Endothelial cell of umbilical vein (primary cell): ENCODE data around the gene TIMM17A. TPM values are rescaled to one million over a fixed set of nuclear protein-coding genes. Genes with fewer than 3 reads are reported as not detected.

Source experiments
- BruUV-seq: library from RNA; stranded (reverse); fragments of 400-500 nt; replicated peaks from 2 replicates; lab custom pipeline; 2021; lab: Mats Ljungman, UMichigan
- CTCF ChIA-PET: fragments of 300-600, 350-600 bp; sonication (Branson Sonifier 250); formaldehyde crosslinking; loops from one replicate; lab custom pipeline; 2021; ENCODE audit warnings: antibody characterized with exemption, inconsistent platforms; lab: Charles Lee
- POLR2A ChIA-PET: fragments of 300-600, 350-600 bp; sonication (Branson Sonifier 250); formaldehyde crosslinking; loops from one replicate; lab custom pipeline; 2021; ENCODE audit warnings: antibody characterized with exemption, inconsistent platforms; lab: Charles Lee
- DNase-seq: peaks from one replicate; pipeline ENCODE4 v3.0.0-alpha.2; 2011; ENCODE audit warnings: low read depth, low spot score
- FAIRE-seq: peaks from 2 replicates; lab custom pipeline; 2011; peaks lifted over from hg19 to GRCh38; lab: Jason Lieb, UNC
- H2AFZ ChIP-seq: 2 replicates; pipeline ENCODE4 v1.6.0; 2012; ENCODE audit warnings: low read depth, low read length, control low read depth, inconsistent platforms
- H3K27ac ChIP-seq: 2 replicates; pipeline ENCODE4 v1.5.1; 2011; ENCODE audit warnings: low read depth, mild to moderate bottlenecking, control low read depth, low read length, moderate library complexity; ENCODE audit not compliant: insufficient read depth
- H3K27me3 ChIP-seq, 2 experiments: 2 replicates each; pipeline versions ENCODE4 v1.6.0 to v1.6.1; 2011; ENCODE audit warnings: low read length in 2 of 2, mixed read lengths in 1 of 2; ENCODE audit not compliant: control insufficient read depth in 2 of 2, insufficient read depth in 2 of 2
- H3K36me3 ChIP-seq, 2 experiments: 2 replicates in 1 of 2; 3 replicates in 1 of 2; pipeline ENCODE4 v1.5.1; 2011; ENCODE audit warnings: low read length in 2 of 2, mild to moderate bottlenecking in 1 of 2, moderate library complexity in 1 of 2; ENCODE audit not compliant: control insufficient read depth in 2 of 2, insufficient read depth in 2 of 2; ENCODE audit errors: extremely low read depth in 1 of 2
- H3K4me1 ChIP-seq: 3 replicates; pipeline ENCODE4 v1.5.1; 2011; ENCODE audit warnings: mild to moderate bottlenecking, low read length; ENCODE audit not compliant: control insufficient read depth, insufficient read depth; ENCODE audit errors: extremely low read depth
- H3K4me2 ChIP-seq: 2 replicates; pipeline ENCODE4 v1.6.1; 2011; ENCODE audit warnings: low read length, control low read depth, mixed read lengths; ENCODE audit not compliant: insufficient read depth
- H3K4me3 ChIP-seq, 3 experiments: fragments of 200-600 bp in 1 of 3; sonication (generic), shearing (Covaris generic) in 1 of 3; replicated peaks in 1 of 3; 2 replicates each; pipeline ENCODE4 v1.5.1; 2011 to 2016; ENCODE audit warnings: control low read depth in 3 of 3, low read length in 3 of 3, mild to moderate bottlenecking in 2 of 3, inconsistent platforms in 1 of 3, low read depth in 1 of 3, moderate library complexity in 1 of 3; ENCODE audit not compliant: insufficient read depth in 1 of 3
- H3K79me2 ChIP-seq: 2 replicates; pipeline ENCODE4 v1.6.0; 2012; ENCODE audit warnings: low read length, inconsistent platforms; ENCODE audit not compliant: control insufficient read depth, insufficient read depth
- H3K9ac ChIP-seq: replicated peaks from 2 replicates; pipeline ENCODE3; 2011; ENCODE audit warnings: low read length, control low read depth; ENCODE audit not compliant: insufficient read depth; ENCODE audit errors: extremely low read depth
- H3K9me1 ChIP-seq: replicated peaks from 3 replicates; pipeline ENCODE4 v1.6.0; 2011; ENCODE audit warnings: mild to moderate bottlenecking, low read length; ENCODE audit not compliant: control insufficient read depth, insufficient read depth; ENCODE audit errors: extremely low read depth
- H3K9me3 ChIP-seq: replicated peaks from 2 replicates; pipeline ENCODE4 v1.5.1; 2012; ENCODE audit warnings: low read length, inconsistent platforms; ENCODE audit not compliant: control insufficient read depth, insufficient read depth
- H4K20me1 ChIP-seq: replicated peaks from 2 replicates; pipeline ENCODE3; 2011; ENCODE audit warnings: mild to moderate bottlenecking, low read length; ENCODE audit not compliant: control insufficient read depth, insufficient read depth; ENCODE audit errors: extremely low read depth
- EZH2 ChIP-seq: IDR thresholded peaks from 2 replicates; pipeline ENCODE4 v1.6.1; 2012; ENCODE audit warnings: borderline replicate concordance, low read depth, mild to moderate bottlenecking, moderate library complexity, low read length, inconsistent platforms; ENCODE audit not compliant: severe bottlenecking
- FOS ChIP-seq: IDR thresholded peaks from 2 replicates; pipeline ENCODE4 v1.6.1; 2011; ENCODE audit warnings: mild to moderate bottlenecking, low read length, moderate library complexity, borderline replicate concordance; ENCODE audit not compliant: insufficient read depth
- GATA2 ChIP-seq: IDR thresholded peaks from 2 replicates; pipeline ENCODE4 v1.7.0; 2011; ENCODE audit warnings: low read depth, mild to moderate bottlenecking, moderate library complexity, mixed read lengths, low read length; ENCODE audit not compliant: insufficient read length, insufficient read depth
- JUN ChIP-seq: IDR thresholded peaks from 2 replicates; pipeline ENCODE4 v1.6.1; 2011; ENCODE audit warnings: borderline replicate concordance, low read depth; ENCODE audit not compliant: insufficient read length, insufficient read depth
- MAX ChIP-seq: IDR thresholded peaks from 2 replicates; pipeline ENCODE4 v1.6.1; 2011; ENCODE audit not compliant: insufficient read depth, insufficient read length
- MYC ChIP-seq: IDR thresholded peaks from one replicate; pipeline ENCODE4 v1.6.1; 2011; ENCODE audit warnings: mild to moderate bottlenecking, low read depth, low read length
- POLR2A ChIP-seq: IDR thresholded peaks from 2 replicates; pipeline ENCODE4 v1.6.1; 2012; ENCODE audit warnings: low read depth, mild to moderate bottlenecking, control low read depth, low read length
- POLR2AphosphoS5 ChIP-seq: IDR thresholded peaks from 2 replicates; pipeline ENCODE4 v1.6.1; 2012; ENCODE audit warnings: low read depth, mild to moderate bottlenecking, control low read depth, low read length, moderate library complexity; ENCODE audit not compliant: insufficient read depth
- dilution Hi-C: fragments of 300-500 bp; cut with MboI; formaldehyde crosslinking; loops from one replicate; pipeline ENCODE4 v1.15.0; 2019; ENCODE audit warnings: low sequenced_read_pairs; ENCODE audit not compliant: extremely low pct_ligation_motif_present
- intact Hi-C: fragments of 100-400 bp; cut with micrococcal nuclease; formaldehyde crosslinking; loops from one replicate; pipeline ENCODE4 v1.10.0; 2022
- polyA plus RNA-seq, 4 experiments: library from polyadenylated mRNA; depleted of rRNA in 3 of 4; stranded (reverse) in 3 of 4; unstranded in 1 of 4; fragments of >200 nt; gene quantifications; 2 replicates each; pipeline versions ENCODE4 v1.2.1 to v1.2.3, GENCODE V29; 2011 to 2012; ENCODE audit warnings: missing spikeins in 1 of 4
- total RNA-seq: library from RNA; stranded (reverse); gene quantifications from 2 replicates; pipeline ENCODE4 v1.2.3, GENCODE V29; 2021
- TF ChIP-seq, protein P1 (sequence below), 2 donors: IDR thresholded peaks; 1 replicate in 1 of 2; 2 replicates in 1 of 2; pipeline ENCODE4 v1.5.1; 2011; ENCODE audit warnings: low read length in 2 of 2, mild to moderate bottlenecking in 2 of 2, moderate library complexity in 2 of 2, control low read depth in 1 of 2, inconsistent platforms in 1 of 2, low read depth in 1 of 2; ENCODE audit not compliant: insufficient read depth in 1 of 2; ENCODE audit errors: extremely low read depth in 1 of 2

The TIMM17A gene
- total and polyA plus RNA-seq, 2 donors (not counting 3 experiments of a cell fraction or from before 2014, with no cell fraction given), result 57.9 to 105 TPM

- FAIRE-seq (no peak), DNase-seq (no peak)
- H3K4me1 ChIP-seq, result no peaks in the 10 kb centered on the region
- H3K4me2 ChIP-seq, result no peak overlapping the region
- H3K27me3 ChIP-seq, result peaks cover 0 to 8% of the 10 kb centered on the region in 2 experiments
- CTCF ChIA-PET, result interaction anchor here (1.1 to 1.4 kb wide), 3 partner anchors 9 to 101 kb away, joined by 3 to 6 read pairs (median 6); no protein-coding TSS in a partner anchor
- H3K9ac ChIP-seq, result no peak overlapping the region
- intact Hi-C loops, result no loop called here
- no peak overlapping the region for H2AFZ ChIP-seq
- no peaks in the 10 kb centered on the region for H3K36me3 ChIP-seq
- BruUV-seq, result no TSS peak
- POLR2A ChIA-PET, result interaction anchor here (0.5 kb wide), 1 partner anchor 78 kb away, joined by 7 read pairs; no protein-coding TSS in a partner anchor
- H3K9me1 ChIP-seq, result no peaks in the 10 kb centered on the region
- H3K79me2 ChIP-seq, result no peaks in the 10 kb centered on the region
- TF ChIP-seq MAX (no peak), POLR2A (no peak), POLR2AphosphoS5 (no peak), FOS (no peak), GATA2 (no peak), MYC (no peak), EZH2 (no peak), JUN (no peak)
- TF ChIP-seq, protein P1, sequence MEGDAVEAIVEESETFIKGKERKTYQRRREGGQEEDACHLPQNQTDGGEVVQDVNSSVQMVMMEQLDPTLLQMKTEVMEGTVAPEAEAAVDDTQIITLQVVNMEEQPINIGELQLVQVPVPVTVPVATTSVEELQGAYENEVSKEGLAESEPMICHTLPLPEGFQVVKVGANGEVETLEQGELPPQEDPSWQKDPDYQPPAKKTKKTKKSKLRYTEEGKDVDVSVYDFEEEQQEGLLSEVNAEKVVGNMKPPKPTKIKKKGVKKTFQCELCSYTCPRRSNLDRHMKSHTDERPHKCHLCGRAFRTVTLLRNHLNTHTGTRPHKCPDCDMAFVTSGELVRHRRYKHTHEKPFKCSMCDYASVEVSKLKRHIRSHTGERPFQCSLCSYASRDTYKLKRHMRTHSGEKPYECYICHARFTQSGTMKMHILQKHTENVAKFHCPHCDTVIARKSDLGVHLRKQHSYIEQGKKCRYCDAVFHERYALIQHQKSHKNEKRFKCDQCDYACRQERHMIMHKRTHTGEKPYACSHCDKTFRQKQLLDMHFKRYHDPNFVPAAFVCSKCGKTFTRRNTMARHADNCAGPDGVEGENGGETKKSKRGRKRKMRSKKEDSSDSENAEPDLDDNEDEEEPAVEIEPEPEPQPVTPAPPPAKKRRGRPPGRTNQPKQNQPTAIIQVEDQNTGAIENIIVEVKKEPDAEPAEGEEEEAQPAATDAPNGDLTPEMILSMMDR (IDR thresholded peaks at IDR 0.05; ENCODE audit: extremely low read depth in 1 of 2, insufficient read depth in 1 of 2, low read depth in 1 of 2, low read length in 2 of 2), result no peak
- H4K20me1 ChIP-seq, result no peaks in the 10 kb centered on the region
- dilution Hi-C loops, result no loop called here
- H3K27ac ChIP-seq, result no peak overlapping the region
- no peak overlapping the region for H3K4me3 ChIP-seq
- no peaks in the 10 kb centered on the region for H3K9me3 ChIP-seq
Measured at GRCh38 chr1:202016811-202017748, 61.8 kb downstream of the TIMM17A start.
